Measurements from ENCODE around the gene SPRYD4.

The SPRYD4 gene

GRCh38 chr12:56474389-56474788, 6.0 kb downstream of the SPRYD4 start:
- no peaks in the 10 kb centered on the region for H3K4me1 ChIP-seq (ENCODE audit: control insufficient read depth, insufficient read depth, low read length)
- ChIA-PET POLR2A (no interaction called here), CTCF (no interaction called here)
- H3K27ac ChIP-seq (ENCODE audit: extremely low read depth, low read depth, low read length) = no peak overlapping the region
- H3K36me3 ChIP-seq (ENCODE audit: control insufficient read depth in 2 of 2, insufficient read depth in 1 of 2, low read length in 2 of 2) = peaks cover 0 to 42% of the 10 kb centered on the region in 2 experiments; a peak in 2 of 3 replicates
- TF ChIP-seq ZNF610 (tag by site-specific recombination; IDR thresholded peaks at IDR 0.05; ENCODE audit: borderline replicate concordance) = no peak
- TF ChIP-seq PRDM6 (tag by site-specific recombination; IDR thresholded peaks at IDR 0.05) = no peak
- no peak for TF ChIP-seq ZNF133 (tag by site-specific recombination; IDR thresholded peaks at IDR 0.05)
- no peak for TF ChIP-seq ZNF350 (tag by site-specific recombination; IDR thresholded peaks at IDR 0.05)
- no peak for TF ChIP-seq ZNF23 (tag by site-specific recombination; IDR thresholded peaks at IDR 0.05; ENCODE audit: borderline replicate concordance)
- TF ChIP-seq ZNF169 (tag by site-specific recombination; IDR thresholded peaks at IDR 0.05) = no peak
- no peak for TF ChIP-seq ZNF837 (tag by site-specific recombination; IDR thresholded peaks at IDR 0.05)
- no peak for TF ChIP-seq PRDM10 (tag by site-specific recombination; IDR thresholded peaks at IDR 0.05)
- TF ChIP-seq ZNF76 (tag by site-specific recombination; IDR thresholded peaks at IDR 0.05; ENCODE audit: borderline replicate concordance, low read depth) = no peak
- TF ChIP-seq ZIC2 (tag by site-specific recombination; IDR thresholded peaks at IDR 0.05) = no peak
- no peak for TF ChIP-seq ZNF518A (tag by site-specific recombination; conservative IDR thresholded peaks at IDR 0.05; ENCODE audit: low read depth)
- no peak for TF ChIP-seq ZFP37 (tag by site-specific recombination; IDR thresholded peaks at IDR 0.05)
- TF ChIP-seq GLIS2 (tag by site-specific recombination; IDR thresholded peaks at IDR 0.05) = no peak
- no peak for TF ChIP-seq KLF9 (tag by site-specific recombination; IDR thresholded peaks at IDR 0.05; ENCODE audit: low read depth)
- TF ChIP-seq ZNF654 (tag by site-specific recombination; IDR thresholded peaks at IDR 0.05; ENCODE audit: low read depth) = no peak
- TF ChIP-seq ZNF514 (tag by site-specific recombination; IDR thresholded peaks at IDR 0.05) = no peak
- TF ChIP-seq ZSCAN4 (tag by site-specific recombination; IDR thresholded peaks at IDR 0.05) = no peak
- TF ChIP-seq ZNF670 (tag by site-specific recombination; IDR thresholded peaks at IDR 0.05; ENCODE audit: low read depth) = no peak
- no peak for TF ChIP-seq ZNF114 (tag by site-specific recombination; IDR thresholded peaks at IDR 0.05)
- no peak overlapping the region for H3K4me3 ChIP-seq (ENCODE audit: low read depth, low read length)
- H3K9me3 ChIP-seq (ENCODE audit: control insufficient read depth, insufficient read depth, low read depth, low read length) = no peaks in the 10 kb centered on the region

All from HEK293 (cell line).